SIG-M5 (cell line): ENCODE results near the gene DENND4C.
A peak's percentile ranks its signal among the peaks of the same experiment; 100 is the strongest.
"Not testable (repeated sequence)": the region's sequence is repeated elsewhere in the genome, so short reads cannot be mapped to it uniquely, and the experiment has no call there.

Experiments
- DNase-seq: peaks from one replicate; lab custom pipeline; 2025; lab: John Stamatoyannopoulos, UW

The DENND4C gene

DNA sequence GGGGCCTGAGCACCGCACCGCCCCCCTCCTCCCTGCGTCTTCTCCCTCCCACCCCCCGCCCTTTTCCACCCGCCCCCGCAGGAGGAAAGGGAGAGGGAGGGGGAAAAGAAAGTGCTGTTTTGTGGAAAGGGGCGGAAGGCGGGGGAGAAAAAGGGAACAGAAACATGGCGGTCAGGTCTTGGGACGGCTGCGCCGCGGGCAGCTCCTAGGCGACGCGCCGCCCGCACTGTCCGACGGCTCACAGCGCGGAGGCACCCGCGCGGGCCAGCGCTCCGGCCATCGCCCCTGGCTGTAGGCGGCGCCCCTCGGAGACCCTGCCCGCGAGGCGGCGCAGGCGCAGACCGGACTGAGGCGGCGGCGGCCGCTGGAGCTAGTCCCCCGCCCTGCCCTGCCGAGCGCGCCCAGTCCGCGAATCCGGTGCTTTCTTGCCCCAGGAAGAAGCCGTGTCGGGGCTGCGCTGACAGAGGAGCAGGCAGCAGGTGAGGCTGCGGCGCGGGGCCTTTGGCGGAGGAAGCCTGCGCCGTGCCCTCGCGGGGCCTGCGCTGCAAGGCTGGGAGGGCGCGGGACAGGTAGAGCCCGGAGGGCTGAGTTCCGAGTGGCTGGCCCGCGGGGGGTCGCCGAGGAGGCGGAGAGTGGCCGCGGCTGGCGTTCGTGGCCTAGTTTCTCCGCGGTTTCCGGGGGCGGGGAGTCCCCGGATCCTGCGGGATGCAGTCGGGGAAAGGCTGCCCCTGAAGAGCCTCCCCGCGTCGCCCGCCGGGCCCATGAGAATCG, at the start of gene DENND4C:
DENND4C (plus strand) TSS at position 339 of the 771 bp plus-strand sequence. CDS start 45,482 bp downstream, outside the sequence.
- DNase-seq = no peak

DNA sequence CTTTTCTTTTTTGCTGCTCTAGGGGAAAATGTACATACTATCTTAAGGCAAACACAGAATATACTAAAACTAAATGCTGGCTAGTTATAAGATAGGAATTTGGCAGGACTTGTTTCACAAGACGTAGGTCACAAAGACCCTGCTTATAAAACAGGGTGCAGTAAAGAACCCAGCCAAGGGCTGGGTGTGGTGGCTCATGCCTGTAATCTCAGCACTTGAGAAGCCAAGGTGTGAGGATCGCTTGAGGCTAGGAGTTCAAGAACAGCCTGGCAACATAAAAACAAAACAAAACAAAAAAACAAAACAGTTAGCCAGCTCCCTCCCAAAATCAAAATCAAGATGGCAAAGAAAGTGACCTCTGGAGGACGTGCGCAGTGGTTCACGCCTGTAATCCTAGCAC, 49.5 kb upstream of the DENND4C start:
- DNase-seq = no peak

DNA sequence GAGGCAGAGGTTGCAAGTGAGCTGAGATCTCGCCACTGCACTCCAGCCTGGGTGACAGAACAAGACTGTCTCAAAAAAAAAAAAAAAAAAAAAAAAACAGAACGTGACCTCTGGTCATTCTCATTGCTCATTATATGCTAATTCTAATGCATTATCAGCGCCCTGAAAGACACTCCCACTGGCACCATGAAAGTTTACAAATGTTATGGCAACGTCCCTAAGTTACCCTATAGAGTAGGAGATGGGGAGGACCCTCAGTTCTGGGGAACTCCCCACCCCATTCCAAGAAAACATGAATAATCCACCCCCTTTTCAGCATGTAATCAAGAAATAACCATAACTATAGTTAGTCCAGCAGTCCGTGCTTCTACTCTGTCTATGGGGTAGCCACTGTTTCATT, 48.9 kb upstream of the DENND4C start:
- no peak for DNase-seq

DNA sequence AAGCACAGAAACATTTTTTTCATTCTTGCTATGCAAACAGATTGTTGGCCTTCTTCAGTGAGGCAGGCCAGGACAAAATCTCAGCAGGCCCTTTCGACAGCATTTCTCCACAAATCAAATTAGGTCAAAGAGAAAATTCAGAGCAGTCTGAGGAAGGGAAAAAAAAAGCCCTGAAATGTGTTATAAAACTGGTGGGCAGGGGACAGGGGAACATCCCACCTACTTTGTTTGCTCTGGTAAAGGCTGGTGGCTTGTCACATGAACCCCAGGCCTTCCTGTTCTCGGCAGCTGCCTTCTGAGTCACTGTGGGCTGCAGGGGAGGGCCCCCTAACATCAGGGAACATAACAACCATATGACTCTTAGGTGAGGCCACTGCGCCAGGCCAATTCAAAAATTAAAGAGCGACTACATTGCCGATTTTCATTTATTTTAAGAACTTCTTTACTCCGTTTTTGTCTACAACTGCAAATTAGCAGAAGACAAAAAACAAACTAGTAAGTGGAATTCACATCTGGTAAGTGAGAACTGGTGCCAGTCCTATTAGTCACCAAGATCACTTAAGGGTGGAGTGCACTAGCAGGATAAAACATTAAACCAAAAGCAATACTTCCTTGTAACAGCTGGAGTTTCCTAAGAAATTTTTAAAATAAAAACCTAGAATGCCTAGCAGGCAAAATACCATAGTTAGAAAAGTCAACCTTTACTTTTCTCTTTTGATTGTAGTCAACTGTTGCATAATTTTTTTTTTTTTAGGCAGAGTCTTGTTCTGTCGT, 46.2 kb upstream of the DENND4C start:
- DNase-seq = peak; percentile 46

DNA sequence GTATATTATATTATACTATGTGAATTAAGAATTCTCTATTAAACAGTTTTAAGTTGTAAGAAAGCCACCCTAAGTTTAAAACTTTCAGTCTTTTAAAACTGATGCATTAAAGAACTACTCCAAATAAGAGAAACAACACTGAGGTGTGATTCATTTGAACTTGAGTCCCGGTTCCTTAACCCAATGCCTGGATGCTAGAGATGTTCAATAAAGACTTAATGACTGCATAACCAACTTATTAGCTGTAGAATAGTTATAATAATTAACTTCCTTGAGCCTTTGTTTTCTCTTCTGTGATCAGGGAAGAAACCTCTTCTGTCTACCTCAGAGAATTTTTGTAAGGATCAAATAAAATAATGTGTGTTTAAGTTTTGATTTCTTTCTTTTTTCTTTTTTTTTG, 45.3 kb upstream of the DENND4C start:
- DNase-seq = no peak

DNA sequence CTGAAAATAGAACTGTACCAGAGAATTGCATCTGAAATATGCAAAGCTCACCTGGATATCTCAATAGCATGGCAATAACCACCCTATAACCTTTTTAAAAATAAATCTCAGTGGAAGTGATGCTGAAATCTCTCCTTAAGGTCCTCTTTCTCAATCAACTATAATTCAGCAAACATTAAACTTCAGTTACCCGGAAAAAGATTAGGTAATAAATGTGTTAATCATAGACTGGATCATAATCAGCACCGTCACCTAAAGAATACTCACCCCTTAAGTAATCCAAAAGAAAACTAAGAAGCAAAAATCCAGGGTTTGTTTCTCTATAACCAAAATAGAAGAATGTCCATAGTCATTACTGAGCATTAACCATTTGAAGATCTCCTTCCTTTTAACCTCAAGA, 44.3 kb upstream of the DENND4C start:
- no peak for DNase-seq

DNA sequence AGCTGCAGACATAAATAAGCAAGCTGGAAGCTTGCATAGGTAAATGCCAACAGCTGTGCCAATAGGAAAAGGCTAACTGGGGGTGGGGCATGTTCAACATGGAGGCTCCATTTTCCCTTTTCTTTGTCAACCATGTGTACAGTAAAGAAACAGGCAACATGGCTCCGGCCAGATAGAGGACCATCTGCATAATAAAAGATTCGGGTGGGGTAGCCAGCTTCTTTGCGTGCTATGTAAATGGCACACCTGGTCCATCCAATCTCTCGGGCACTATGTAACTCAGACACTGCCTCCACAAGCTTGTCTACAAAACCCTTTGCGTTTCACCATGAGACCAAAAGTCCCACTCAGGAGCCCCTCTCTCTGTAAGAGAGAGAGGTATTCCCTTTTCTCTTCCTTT, 41.7 kb upstream of the DENND4C start:
- DNase-seq = no peak

DNA sequence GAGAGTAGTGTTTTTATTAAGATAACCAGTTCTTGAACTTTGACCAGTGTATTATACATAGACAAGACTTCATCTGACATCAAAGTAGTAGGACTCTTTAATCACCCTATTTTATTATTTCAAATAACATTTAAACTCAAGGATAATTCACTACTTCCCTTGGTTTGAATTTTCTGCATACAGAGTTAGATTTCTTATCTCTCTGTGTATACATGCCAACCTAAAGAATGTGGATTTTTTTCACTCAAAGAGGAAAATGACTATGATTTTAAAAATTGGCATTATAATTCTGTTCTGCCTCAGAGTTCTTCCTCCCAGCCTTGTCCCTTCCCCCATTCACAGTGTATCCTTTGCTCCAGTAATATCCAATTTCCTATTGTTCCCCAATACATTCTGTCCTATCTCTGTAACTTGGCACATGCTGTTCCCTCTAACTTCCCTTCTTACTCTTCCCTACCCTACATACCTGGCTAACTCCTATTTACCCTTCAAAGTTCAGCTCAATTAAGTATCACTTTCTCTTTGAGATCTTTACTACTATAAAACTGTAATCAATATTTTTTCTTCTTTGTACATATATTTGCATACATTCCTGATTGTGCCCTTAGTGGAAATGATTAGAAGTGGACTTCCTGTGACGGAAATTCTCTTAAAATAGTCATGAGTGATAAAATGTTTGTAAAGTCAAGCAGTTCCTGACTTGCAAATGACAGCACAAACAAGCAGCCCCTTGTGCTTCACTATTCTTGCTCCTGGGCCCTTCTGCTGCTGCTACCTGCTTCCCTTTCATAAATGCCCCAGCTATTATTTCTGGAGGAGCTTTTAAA, 38.1 kb upstream of the DENND4C start:
- DNase-seq = no peak

DNA sequence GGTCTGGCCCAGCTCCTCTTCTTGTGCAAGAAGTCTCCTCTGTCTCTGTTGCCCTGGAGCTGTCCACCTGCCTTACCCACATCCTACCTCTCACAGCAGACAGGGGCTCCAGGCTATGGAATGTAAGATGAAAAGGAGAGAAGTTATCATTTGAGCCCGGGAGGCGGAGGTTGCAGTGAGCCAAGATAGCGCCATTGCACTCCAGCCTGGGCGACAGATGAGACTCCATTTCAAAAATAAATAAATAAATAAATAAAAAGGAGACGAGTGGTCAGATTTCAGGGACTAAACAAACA, 37.5 kb upstream of the DENND4C start:
- no peak for DNase-seq

DNA sequence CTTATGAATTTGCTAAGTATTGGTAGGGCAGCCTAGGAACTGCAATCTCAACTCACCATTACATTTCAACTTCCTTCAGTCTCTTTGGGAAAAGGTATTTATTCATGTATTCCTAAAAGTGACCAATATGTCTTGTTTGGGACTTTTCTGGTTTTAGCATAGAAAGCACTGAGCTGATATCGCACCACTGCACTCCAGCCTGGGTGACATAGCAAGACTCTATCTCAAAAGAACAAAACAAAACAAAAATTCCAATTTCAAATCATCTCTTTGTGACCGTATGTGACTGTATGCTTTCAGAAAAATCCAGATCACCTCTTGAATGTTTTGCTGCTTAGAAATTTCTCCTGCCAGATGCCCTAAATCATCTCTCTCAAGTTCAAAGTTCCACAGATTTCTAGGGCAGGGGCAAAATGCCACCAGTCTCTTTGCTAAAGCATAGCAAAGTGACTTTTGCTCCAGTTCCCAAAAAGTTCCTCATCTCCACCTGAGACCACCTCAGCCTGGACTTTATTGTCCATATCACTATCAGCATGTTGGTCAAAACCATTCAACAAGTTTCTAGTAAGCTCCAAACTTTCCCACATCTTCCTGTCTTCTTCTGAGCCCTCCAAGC, 37.0 kb upstream of the DENND4C start:
- not testable (repeated sequence) for DNase-seq

DNA sequence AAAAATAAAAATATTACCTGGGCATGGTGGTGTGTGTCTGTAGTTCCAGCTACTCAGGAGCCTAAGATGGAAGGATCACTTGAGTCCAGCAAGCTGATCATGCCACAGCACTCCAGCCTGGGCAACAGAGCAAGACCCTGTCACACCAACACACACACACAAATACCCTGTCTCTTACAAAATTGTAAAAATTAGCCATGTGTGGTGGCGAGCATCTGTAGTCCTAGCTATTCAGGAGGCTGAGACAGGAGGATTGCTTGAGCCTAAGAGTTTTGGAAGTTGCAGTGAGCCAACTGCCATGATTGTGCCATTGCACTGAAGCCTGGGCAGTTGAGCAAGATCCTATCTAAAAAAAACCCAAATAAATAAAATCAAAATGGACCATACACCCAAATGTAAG, 32.1 kb upstream of the DENND4C start:
- DNase-seq = no peak

DNA sequence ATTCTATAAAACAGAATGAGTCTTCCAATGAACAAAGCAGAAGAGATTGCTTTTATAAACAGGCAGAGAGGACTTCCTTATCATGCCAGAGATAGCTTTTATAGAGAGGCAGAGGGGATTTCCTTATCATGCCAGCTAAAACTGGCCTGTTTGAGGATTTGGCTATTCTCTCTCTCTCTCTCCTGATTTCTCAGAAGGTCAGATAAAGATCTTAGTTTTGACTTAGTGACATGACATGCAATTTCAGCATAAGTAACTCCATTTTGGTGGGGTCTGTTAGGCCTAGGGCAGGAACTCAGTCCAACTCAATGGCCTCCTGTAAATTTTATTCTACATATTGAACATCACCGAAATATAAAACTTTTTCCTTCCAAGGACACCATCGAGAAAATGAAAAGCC, 31.5 kb upstream of the DENND4C start:
- DNase-seq = no peak

DNA sequence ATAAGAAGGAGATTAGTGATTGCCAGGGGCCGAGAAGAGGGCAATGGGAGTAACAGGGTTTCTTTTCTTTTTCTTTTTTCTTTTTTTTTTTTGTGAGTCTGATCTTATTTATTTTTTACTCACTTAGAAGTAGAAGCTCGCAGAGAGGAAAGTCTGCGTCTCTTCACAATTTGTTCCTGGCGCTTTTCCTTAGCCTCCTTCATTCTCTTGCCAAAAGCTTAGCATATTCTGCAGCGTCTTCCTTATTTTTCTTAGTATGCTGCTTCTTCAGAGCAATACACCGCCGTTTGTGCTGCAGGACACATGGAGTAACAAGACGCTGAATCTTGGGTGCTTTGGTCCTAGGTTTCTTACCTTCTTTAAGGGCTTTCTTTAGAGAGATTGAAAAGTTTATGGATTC, 30.3 kb upstream of the DENND4C start:
- no peak for DNase-seq

DNA sequence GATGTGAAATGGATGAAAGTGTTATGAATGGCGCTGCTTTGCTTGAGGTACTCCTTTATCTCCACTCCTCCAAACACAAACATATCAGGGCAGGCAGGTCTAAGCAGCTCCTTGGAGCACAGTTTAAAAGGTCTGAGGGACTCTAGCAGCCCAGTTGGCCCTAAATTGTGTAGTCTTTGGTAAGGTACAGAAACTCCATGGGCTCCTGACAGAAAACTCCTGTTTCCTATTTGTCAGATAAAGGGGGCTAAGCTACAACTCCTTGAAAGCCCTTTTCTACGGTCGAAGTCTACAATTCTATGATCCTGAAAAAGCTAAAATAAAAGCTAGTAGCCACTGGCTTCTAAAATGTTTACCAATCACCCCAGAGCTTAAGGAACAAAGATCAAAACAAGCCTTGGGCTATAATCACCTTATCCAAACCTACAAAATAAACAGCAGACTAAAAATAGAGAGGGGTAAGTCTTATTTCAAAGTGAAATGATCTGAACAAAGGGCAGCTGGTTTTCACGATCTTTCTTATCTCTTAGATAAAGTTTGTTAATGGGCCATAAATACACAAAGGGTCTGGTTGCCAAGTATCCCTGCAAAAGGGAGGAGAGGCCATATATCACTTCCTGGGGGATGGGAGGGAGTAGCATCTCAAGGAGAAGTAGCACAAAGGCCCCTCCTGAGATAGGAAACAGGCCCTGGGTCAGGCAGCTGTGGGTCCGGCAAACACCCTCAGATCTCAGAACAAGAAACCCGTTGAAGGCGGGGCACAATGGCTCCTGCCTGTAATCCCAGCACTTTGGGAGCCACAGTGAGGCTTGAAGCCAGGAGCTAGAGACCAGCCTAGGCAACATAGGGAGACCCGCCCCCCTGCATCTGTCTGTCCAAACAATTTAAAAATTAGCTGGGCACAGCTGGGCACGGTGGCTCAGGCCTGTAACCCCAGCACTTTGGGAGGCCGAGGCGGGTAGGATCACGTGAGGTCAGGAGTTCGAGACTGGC, 28.3 kb upstream of the DENND4C start:
- no peak for DNase-seq

DNA sequence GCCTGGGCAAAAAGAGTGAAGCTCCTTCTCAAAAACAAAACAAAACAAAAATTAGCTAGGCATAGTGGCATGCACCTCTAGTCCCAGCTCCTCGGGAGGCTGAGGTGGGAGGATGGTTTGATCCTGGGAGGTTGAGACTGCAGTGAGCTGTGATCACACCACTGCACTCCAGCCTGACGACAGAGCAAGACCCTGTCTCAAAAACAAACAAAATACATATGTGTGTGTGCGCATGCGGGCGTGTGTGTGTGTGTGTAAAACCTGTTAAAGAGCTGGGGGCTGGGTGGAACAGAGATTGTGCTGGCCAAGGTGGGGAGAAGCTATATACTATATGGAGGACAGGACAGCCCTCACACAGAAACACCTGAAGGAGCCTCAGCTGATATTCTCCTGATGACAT, 27.4 kb upstream of the DENND4C start:
- no peak for DNase-seq

DNA sequence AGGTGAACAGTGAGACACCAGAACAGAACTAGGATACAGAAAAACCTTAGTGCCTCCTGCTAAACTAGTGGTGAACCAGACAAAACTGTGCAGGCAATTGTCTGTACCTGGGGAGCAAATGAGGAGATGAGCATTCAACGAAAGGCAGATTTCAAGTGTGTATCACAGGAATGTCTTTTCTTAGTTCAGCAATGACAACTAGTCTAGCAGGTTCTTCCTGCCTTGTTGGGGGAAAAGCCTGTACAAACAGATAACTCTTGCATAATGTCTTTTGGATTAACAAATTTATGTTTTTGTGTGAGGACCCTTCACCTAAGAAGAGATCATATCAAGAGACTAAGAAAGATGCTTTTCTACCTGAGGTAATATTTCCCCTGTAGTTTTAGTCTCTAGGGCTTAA, 21.8 kb upstream of the DENND4C start:
- no peak for DNase-seq

DNA sequence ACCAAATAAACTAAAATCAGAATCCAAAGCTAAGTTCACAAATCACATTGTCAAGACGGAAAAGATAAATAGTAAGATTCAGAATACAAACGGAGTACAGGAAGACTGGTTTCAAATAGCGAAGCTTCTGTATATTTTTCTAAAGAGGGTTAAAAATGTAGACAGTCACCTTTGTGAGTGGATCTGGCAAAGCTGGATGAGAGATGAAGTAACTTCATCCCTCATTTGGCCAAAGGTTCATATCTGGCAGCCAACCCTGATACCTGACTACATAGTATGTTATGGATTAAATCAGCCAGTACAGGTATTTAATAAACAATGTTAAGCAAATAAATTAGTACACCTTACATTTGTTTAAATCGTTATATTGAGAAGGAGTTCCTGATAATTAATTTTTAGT, 21.3 kb upstream of the DENND4C start:
- no peak for DNase-seq

DNA sequence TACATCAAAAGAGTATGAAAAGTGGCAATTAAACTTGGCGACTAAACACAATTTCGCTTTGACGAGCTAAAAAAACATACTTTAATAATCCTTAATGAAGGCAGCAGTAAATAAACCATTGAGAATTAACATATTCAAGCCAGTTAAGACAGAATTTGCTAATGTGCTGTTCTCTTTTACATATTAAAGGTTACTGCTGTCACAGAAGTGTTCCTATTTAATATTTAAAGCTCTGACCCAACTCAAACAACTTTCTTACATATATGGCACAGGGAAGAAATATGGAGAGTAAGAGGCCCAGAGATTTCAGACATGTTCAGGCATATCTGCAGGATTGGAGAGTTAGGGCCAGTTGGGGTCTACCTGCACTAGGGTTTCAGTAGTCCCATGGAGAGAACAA, 16.7 kb upstream of the DENND4C start:
- no peak for DNase-seq

DNA sequence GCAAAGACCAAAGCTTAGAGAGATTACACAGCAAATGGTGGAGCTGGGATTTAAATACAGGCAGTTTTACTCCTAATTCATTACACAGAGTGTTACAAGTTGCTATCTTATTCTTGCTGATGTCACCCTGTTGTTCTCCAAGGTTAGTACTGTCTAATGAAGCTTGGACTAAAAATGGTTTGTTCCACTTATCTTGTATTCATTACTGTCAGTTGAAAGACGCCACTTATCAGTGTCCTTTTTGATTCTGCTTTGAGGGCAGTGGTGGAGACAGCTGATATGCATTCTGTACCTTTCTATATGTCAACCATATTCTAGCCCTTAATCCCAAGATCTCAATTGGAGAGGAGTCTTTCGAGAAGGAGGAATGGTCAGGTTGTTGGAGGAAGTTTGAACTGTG, 14.0 kb upstream of the DENND4C start:
- no peak for DNase-seq

DNA sequence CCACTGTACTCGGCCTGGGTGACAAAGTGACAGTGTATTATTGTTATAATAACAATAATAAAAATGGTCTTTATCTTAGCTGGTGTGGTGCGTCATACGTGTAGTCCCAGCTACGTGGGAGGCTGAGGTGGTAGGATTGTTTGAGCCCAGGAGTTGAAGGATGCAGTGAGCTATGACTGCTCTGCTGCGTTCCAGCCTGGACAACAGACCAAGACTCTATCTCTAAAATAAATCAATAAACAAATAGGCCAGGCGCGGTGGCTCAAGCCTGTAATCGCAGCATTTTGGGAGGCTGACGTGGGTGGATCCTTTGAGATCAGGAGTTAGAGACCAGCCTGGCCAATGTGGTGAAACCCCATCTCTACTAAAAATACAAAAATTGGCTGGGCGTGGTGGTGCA, 9.2 kb upstream of the DENND4C start:
- DNase-seq = no peak

DNA sequence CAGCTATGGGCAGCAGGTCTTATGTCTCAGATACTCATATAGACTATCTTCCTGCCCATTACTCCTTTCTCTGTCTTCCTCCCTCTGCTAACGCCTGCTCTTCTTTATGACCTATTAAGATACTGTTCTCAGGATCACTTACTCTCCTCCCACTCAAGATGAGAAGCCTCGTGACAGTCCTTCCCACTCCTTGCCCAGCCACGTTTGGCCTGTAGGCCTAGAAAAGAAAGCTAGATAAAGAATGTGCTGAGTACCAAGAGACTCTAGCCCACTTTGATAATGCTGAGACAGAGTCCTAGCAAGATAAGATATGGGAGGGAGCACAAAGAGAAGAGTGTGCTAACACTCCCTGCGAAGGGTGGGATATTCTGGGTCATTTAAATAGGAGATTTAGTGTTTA, 6.8 kb upstream of the DENND4C start:
- no peak for DNase-seq
